K562 (cell line): ENCODE measurements around the gene ATOSA. TPM values are rescaled to one million over a fixed set of nuclear protein-coding genes. Genes with fewer than 3 reads are reported as not detected.

ENCODE experiments used
- ATAC-seq: fragments of 200-7000 bp; cut with Tn5 transposase; 3 replicates; pipeline ENCODE4 v1.9.1; 2020; ENCODE audit warnings: moderate library complexity
- BruUV-seq: library from RNA; stranded (reverse); fragments of 400-500 nt; replicated peaks from 2 replicates; lab custom pipeline; 2021; lab: Mats Ljungman, UMichigan
- CTCF ChIA-PET: fragments of 300-600 bp; formaldehyde crosslinking; extraction: SDS; loops from one replicate; lab custom pipeline; 2021; ENCODE audit warnings: low intra/inter-chr PET ratio; lab: Yijun Ruan, JAX
- POLR2A ChIA-PET: fragments of 300-600, 350-650 bp; sonication (Branson Sonifier 250); formaldehyde crosslinking; extraction: SDS; loops from one replicate; lab custom pipeline; 2021; ENCODE audit warnings: antibody characterized with exemption, inconsistent platforms; lab: Yijun Ruan, JAX
- DNase-seq, 4 experiments: peaks; one replicate each; pipeline versions ENCODE4 v3.0.0 to v3.0.0-alpha.2; 2011 to 2018; ENCODE audit warnings: low spot score in 3 of 4, mixed read lengths in 3 of 4; ENCODE audit errors: extremely low read depth in 1 of 4
- FAIRE-seq: peaks from 2 replicates; lab custom pipeline; 2011; peaks lifted over from hg19 to GRCh38; lab: Jason Lieb, UNC
- H2AFZ ChIP-seq: 2 replicates; pipeline ENCODE4 v1.6.0; 2011; ENCODE audit warnings: low read depth, low read length, control low read depth, inconsistent platforms
- H3K27ac ChIP-seq: fragments of 200-600 bp; 3 replicates; pipeline ENCODE4 v1.8.0; 2011; ENCODE audit warnings: low read depth, mild to moderate bottlenecking, control low read depth, inconsistent platforms, low read length, moderate library complexity, mixed read lengths; ENCODE audit errors: extremely low read depth
- H3K27me3 ChIP-seq, 2 experiments: fragments of 300-600 bp in 1 of 2; 2 replicates in 1 of 2; 3 replicates in 1 of 2; pipeline versions ENCODE4 v1.6.0 to v1.8.0; 2011; ENCODE audit warnings: inconsistent platforms in 2 of 2, low read length in 2 of 2, mild to moderate bottlenecking in 1 of 2, mixed read lengths in 1 of 2, moderate library complexity in 1 of 2; ENCODE audit not compliant: control insufficient read depth in 2 of 2, insufficient read depth in 2 of 2
- H3K36me3 ChIP-seq: fragments of 300-600 bp; 3 replicates; pipeline ENCODE4 v1.8.0; 2011; ENCODE audit warnings: mild to moderate bottlenecking, low read length, inconsistent platforms; ENCODE audit not compliant: control insufficient read depth, insufficient read depth
- H3K4me1 ChIP-seq, 2 experiments: fragments of 200-600 bp in 1 of 2; replicated peaks in 1 of 2; 2 replicates in 1 of 2; 3 replicates in 1 of 2; pipeline versions ENCODE4 v1.5.1 to v1.8.0; 2011; ENCODE audit warnings: inconsistent platforms in 2 of 2, low read length in 2 of 2, mild to moderate bottlenecking in 1 of 2, mixed read lengths in 1 of 2, moderate library complexity in 1 of 2; ENCODE audit not compliant: control insufficient read depth in 2 of 2, insufficient read depth in 2 of 2
- H3K4me2 ChIP-seq: 2 replicates; pipeline ENCODE4 v1.6.1; 2011; ENCODE audit warnings: low read length, control low read depth, inconsistent platforms, mixed read lengths; ENCODE audit not compliant: insufficient read depth
- H3K4me3 ChIP-seq: fragments of 200-600 bp; sonication (generic), shearing (Covaris generic); 2 replicates; pipeline ENCODE4 v1.5.1; 2016; ENCODE audit warnings: control low read depth, inconsistent platforms
- H3K79me2 ChIP-seq: fragments of 200-600 bp; 3 replicates; pipeline ENCODE4 v1.8.0; 2011; ENCODE audit warnings: low read length, inconsistent platforms; ENCODE audit not compliant: control insufficient read depth, insufficient read depth
- H3K9ac ChIP-seq, 2 experiments: 2 replicates each; pipeline versions ENCODE4 v1.6.0 to v1.6.1; 2011; ENCODE audit warnings: low read depth in 2 of 2, low read length in 2 of 2, control low read depth in 1 of 2, inconsistent platforms in 1 of 2, mild to moderate bottlenecking in 1 of 2, mixed read lengths in 1 of 2; ENCODE audit not compliant: insufficient read depth in 1 of 2
- H3K9me1 ChIP-seq: one replicate; pipeline ENCODE4 v1.6.0; 2011; ENCODE audit warnings: inconsistent platforms, mild to moderate bottlenecking, low read length, moderate library complexity; ENCODE audit not compliant: control insufficient read depth, insufficient read depth
- H3K9me3 ChIP-seq: replicated peaks from 2 replicates; pipeline ENCODE4 v1.5.1; 2011; ENCODE audit warnings: low read depth, low read length, inconsistent platforms; ENCODE audit not compliant: control insufficient read depth, insufficient read depth
- H4K20me1 ChIP-seq: replicated peaks from 2 replicates; pipeline ENCODE4 v1.6.1; 2011; ENCODE audit warnings: low read length, inconsistent platforms, mixed read lengths; ENCODE audit not compliant: control insufficient read depth, insufficient read depth
- HSF4 ChIP-seq: fragments of 250-450 bp; sonication (Bioruptor Pico); IDR thresholded peaks from 2 replicates; pipeline ENCODE4 v2.1.2; 2022; ENCODE audit warnings: mild to moderate bottlenecking, moderate library complexity, borderline replicate concordance
- KDM1A ChIP-seq, 2 experiments: fragments of 450-650 bp; IDR thresholded peaks; 2 replicates each; pipeline ENCODE4 v1.6.1; 2016; ENCODE audit warnings: mild to moderate bottlenecking in 2 of 2
- RNF2 ChIP-seq: sonication (generic); IDR thresholded peaks from 2 replicates; pipeline ENCODE4 v1.6.1; 2016
- SP1 ChIP-seq: sonication (generic); formaldehyde crosslinking; IDR thresholded peaks from 2 replicates; pipeline ENCODE4 v1.8.1; 2022; ENCODE audit warnings: mild to moderate bottlenecking, missing genetic modification reagents
- ZNF121 ChIP-seq: sonication (generic); formaldehyde crosslinking; conservative IDR thresholded peaks from 2 replicates; pipeline ENCODE4 v1.8.0; 2022; ENCODE audit warnings: missing genetic modification reagents
- ZNF165 ChIP-seq: fragments of 250-450 bp; sonication (Bioruptor Pico); IDR thresholded peaks from 2 replicates; pipeline ENCODE4 v1.4.0; 2020; ENCODE audit warnings: borderline replicate concordance
- ZNF354B ChIP-seq: fragments of 250-450 bp; sonication (Bioruptor Pico); IDR thresholded peaks from 2 replicates; pipeline ENCODE4 v1.4.0; 2020
- WGBS: fragments of 100-300 bp; shearing (Covaris generic); methylation state at CpG from one replicate; pipeline ENCODE4 v1.1.6; 2016; ENCODE audit warnings: low coverage, mixed read lengths; ENCODE audit not compliant: insufficient coverage; ENCODE audit errors: missing lambda C conversion rate; 5-methylcytosine and 5-hydroxymethylcytosine counted together
- in situ Hi-C: fragments of 300-500 bp; cut with MboI; formaldehyde crosslinking; loops from 4 replicates; pipeline ENCODE4 v1.15.0; 2018; ENCODE audit warnings: inconsistent platforms, mixed read lengths
- intact Hi-C: fragments of 100-400 bp; cut with micrococcal nuclease; formaldehyde crosslinking; loops from 2 replicates; pipeline ENCODE4 v1.14.2; 2022
- polyA plus RNA-seq, 8 experiments: library from polyadenylated mRNA; depleted of rRNA in 4 of 8; stranded (reverse) in 5 of 8; unstranded in 3 of 8; fragments of >200 nt; fragmentation: Nextera tagmentation in 2 of 8; fragmentation: Illumina TruSeq in 1 of 8; extraction: Ambion mirVana in 2 of 8; extraction: Trizol in 1 of 8; gene quantifications; 2 replicates each; pipeline versions ENCODE4 v1.2.1 to v1.2.3, GENCODE V29; 2011 to 2014; ENCODE audit warnings: inconsistent platforms in 1 of 8, missing spikeins in 1 of 8
- total RNA-seq, 7 experiments: library from RNA; depleted of rRNA in 6 of 7; stranded (reverse); fragments of >200 nt in 6 of 7; fragmentation: Illumina TruSeq in 2 of 7; extraction: Trizol in 2 of 7; gene quantifications; 2 replicates each; pipeline versions ENCODE4 v1.2.1 to v1.2.3, GENCODE V29; 2011 to 2021; ENCODE audit warnings: low replicate concordance in 1 of 7

ATOSA gene
- total and polyA plus RNA-seq, 9 of the 15 experiments (the other 6 are each of a cell fraction or from before 2014, with no cell fraction given) = 2.0 to 6.1 (median 3.9) TPM

DNA sequence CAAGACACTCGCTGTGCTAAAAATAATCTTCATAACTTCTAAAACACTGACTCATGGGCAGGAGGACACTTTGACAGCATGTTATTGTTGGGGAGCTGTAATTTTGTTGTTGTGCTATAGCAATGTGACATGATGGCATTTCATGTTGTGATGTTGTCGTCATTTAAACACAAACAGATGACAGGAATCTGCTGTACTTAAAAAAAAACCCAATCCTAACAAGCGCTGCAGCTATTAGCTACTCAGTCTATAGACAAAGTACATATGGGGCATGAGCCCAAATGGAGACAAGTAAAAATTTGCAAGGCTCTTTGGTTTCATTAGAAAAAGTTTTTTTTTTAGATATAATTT lies 828 bp upstream of the ATOSA start:
- FAIRE-seq = no peak
- DNase-seq = peak in 1 of 4 experiments; percentile 10
- Histone ChIP-seq H3K79me2 (no peaks in the 10 kb centered on the region), H4K20me1 (no peaks in the 10 kb centered on the region), H3K9me1 (no peaks in the 10 kb centered on the region), H3K4me1 (peaks cover 10 to 14% of the 10 kb centered on the region in 2 experiments; a peak in 4 of 5 replicates), H3K36me3 (no peaks in the 10 kb centered on the region), H3K4me2 (peak overlapping the region; percentile 83; the same call in 1 of the 2 replicates), H2AFZ (peak overlapping the region; percentile 63), H3K4me3 (peak overlapping the region; percentile 87), H3K27ac (no peak overlapping the region), H3K27me3 (no peaks in the 10 kb centered on the region; a peak in 1 of 5 replicates), H3K9me3 (no peaks in the 10 kb centered on the region), H3K9ac (no peak overlapping the region)
- CTCF ChIA-PET = no interaction called here
- POLR2A ChIA-PET = interaction anchor here (0.6 to 1.5 kb wide), 6 partner anchors 10 to 1978 kb away, joined by 3 to 4 read pairs (median 3); no protein-coding TSS in a partner anchor
- BruUV-seq = no TSS peak
- intact Hi-C loops (no loop called here), in situ Hi-C loops (no loop called here)
- ATAC-seq = no peak
- 15% methylated on average over 2 of the region's 3 CpGs for WGBS
- no peak for TF ChIP-seq SP1 (CRISPR knock-in tag)
- no peak for TF ChIP-seq KDM1A (IDR thresholded peaks at IDR 0.05)
- no peak for TF ChIP-seq HSF4
- TF ChIP-seq ZNF165 = no peak
- TF ChIP-seq ZNF121 (CRISPR knock-in tag) = no peak
- no peak for TF ChIP-seq RNF2
- TF ChIP-seq ZNF354B (CRISPR knock-in tag) = no peak
